SIG-M5 treated with dmso at 0.1 percent for 504 hours (cell line): ENCODE data around the gene CDKN2AIP.
A peak's percentile ranks its signal among the peaks of the same experiment; 100 is the strongest.

Source experiments
- DNase-seq: peaks from one replicate; lab custom pipeline; 2025; ENCODE audit not compliant: unreplicated experiment; lab: John Stamatoyannopoulos, UW

The CDKN2AIP gene

DNA sequence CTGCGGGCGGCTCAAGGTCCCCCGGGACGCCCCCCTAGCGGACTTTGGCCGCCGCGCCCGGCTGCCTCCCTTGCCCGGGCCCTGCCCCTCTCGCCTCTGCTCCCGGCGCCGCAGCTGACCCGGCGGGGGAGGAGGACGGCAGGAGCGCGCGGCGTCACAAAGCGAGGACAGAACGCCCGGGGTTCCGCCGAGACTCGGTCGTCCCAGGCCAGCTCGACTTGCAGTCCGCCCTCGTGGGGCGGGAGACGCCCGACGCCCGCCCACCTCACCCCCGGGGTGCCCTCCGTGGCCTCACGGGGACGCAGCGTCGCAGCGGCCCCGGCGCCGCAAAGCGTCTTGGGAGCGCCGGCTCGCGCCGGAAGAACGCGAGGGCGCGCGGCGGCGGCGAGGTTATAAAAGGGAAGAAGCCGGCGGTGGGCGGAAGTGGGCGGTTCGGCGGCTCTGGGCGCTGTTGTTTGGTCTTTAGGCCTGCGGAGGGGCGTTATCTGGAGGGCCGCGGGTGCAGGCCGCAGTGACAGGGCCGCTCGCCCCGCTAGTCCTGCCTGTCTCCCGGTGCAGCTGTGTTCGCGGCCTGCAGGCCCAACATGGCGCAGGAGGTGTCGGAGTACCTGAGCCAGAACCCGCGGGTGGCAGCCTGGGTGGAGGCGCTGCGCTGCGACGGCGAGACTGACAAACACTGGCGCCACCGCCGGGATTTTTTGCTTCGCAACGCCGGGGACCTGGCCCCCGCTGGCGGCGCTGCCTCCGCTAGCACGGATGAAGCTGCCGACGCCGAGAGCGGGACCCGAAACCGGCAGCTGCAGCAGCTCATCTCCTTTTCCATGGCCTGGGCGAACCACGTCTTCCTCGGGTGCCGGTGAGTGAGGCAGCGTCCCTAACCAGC is at the start of gene CDKN2AIP:
TSS of gene CDKN2AIP (plus strand) at position 423 of the 883 bp plus-strand sequence. CDS start at position 585, 162 bp downstream.
- peak; percentile 87 for DNase-seq

DNA sequence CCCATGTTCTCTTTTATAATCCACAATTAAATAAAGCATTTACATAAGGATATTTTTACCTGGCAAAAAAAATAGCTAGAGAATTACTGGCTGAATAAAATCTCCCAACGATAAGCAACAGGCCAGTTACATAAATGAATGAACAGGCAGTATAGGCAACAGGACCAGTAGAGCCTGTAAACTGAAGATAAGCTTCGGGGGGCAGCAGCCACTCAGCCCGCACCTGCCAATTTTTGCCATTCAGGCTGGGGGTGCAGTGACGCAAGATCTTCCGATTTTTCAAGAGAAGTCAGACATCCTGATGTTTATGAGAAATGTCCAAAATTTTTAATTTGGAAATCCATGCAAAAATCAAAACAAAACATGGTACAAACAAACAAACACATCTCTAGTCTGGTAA is 49.0 kb upstream of the CDKN2AIP start:
- DNase-seq, result no peak

- no peak for DNase-seq
These were observed 48.2 kb upstream of the CDKN2AIP start for GRCh38 chr4:183396227-183396637.

DNA sequence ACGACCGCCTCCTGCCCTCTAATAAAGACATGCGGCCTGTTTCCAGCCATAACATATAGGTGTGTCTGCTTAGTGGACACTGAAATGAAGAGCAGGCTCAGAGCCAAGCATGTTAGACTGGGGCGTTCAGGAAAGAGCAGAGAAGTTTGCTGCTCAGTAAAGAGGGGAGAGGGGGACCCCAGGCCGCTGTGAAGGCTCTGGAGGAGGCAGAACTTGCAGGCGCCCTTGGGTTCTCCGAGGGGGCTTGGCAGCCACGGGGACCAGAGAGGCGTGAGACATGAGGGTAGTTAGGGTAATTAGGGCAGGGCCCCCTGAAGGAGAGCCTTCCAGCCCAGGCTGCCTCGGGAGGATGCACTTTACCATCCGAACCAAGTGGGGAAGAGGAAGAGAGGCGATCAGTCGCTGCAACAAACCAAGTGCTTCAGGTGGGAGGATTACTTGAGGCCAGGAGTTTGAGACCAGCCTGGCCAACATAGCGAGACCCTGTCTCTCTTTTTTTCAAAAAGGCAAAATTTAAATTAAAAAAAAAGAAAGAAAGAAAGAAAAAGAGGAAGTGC is 46.6 kb upstream of the CDKN2AIP start:
- DNase-seq, result no peak

DNA sequence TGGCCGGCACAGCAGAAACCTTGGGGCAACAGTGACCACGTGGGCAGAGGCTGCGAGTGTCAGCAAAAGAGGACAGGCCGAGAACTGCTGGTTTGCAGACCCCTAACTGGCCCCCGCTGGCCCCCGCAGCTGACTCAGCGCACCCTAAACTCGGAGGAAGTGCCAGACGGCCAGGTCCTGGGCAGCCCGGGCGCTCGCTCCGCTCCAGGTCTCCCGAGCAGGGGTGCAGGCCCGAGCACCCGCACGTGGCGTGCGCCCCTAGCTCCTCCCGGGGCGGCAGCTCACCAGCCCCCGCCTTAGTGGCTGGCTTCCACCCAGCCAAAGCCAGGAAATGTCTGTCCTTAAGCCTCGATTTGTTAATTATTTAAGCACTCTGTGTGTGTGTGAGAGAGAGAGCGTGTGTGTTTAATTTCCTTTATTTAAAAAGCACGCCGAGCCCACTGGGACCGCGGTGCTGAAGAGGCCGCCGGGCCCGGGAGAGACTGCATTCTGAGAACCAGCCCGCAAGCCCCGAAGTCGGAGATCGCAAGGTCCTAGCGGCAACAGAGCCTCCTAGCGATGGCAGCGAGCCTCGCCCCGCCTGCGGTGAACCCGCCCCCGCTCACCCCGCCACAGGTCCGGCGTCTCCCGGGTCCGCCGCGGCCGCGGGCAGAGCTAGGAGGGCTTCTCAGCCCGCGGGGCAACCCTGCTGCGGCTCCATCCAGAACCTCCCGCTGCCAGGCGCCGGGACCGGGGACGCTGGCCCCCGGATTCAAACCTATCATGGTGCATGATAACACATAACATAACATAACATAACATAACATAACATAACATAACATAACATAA is 45.9 kb upstream of the CDKN2AIP start:
- peak; percentile 23 for DNase-seq

- DNase-seq, result no peak
These were observed 45.3 kb upstream of the CDKN2AIP start for GRCh38 chr4:183399126-183399522.

GRCh38 chr4:183399616-183400015 is 44.8 kb upstream of the CDKN2AIP start:
- DNase-seq, result no peak

DNA sequence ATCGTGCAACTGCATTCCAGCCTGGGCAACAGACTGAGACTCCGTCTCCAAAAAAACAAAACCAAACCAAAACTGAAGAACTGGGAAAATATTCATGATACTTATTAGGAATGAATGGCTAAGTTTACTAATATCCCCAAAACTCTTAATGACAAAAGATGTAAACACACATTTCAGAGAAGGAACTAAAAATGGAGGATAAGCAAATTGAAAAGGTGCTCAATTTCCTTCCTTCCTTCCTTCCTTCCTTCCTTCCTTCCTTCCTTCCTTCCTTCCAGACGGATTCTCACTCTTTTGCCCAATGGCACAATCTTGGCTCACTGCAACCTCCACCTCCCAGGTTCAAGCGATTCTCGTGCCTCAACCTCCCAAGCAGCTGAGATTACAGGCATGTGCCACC is 44.4 kb upstream of the CDKN2AIP start:
- no peak for DNase-seq

GRCh38 chr4:183401473-183401872 is 43.0 kb upstream of the CDKN2AIP start:
- no peak for DNase-seq

DNA sequence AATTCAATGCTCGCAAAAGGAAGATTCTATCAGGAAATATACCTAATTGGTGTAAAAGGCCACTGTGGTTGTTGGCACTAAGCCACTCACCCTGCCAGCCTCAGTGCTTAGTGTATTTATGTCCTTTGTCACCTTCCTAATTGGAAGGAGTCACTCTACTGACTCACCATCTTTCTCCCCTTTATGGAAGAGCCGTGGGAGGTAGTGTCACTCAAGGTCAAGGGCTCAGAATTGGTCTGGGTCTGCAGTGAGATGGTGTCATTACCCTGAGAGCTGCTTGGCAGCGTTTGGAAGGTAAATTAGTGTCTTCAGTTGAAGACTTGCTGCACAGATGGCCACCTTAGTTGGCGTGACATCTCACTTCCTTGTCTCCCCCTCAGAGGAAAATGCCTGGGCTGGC is 41.7 kb upstream of the CDKN2AIP start:
- DNase-seq, result no peak

GRCh38 chr4:183403486-183403885 is 41.0 kb upstream of the CDKN2AIP start:
- DNase-seq, result no peak

DNA sequence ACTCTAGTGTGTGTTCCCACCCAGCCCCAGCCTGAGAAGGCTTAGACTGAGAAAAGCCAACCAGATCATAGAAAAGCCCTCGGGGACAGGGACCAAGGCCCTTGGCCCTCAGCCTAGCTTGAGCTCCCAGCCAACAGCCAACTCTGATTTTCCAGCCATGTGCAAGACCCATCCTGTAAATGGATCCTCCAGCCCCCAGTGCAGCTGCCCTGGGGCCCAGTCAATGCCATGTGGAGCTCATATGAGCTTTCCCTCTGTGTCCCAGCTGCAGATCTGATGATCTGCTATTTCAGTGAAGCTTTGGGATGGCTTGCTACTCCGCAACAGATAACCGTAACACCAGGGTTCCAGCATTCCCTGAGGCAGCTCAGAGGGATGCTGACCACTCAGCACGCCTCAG is 40.5 kb upstream of the CDKN2AIP start:
- no peak for DNase-seq

GRCh38 chr4:183405303-183405702 is 39.1 kb upstream of the CDKN2AIP start:
- DNase-seq, result no peak

DNA sequence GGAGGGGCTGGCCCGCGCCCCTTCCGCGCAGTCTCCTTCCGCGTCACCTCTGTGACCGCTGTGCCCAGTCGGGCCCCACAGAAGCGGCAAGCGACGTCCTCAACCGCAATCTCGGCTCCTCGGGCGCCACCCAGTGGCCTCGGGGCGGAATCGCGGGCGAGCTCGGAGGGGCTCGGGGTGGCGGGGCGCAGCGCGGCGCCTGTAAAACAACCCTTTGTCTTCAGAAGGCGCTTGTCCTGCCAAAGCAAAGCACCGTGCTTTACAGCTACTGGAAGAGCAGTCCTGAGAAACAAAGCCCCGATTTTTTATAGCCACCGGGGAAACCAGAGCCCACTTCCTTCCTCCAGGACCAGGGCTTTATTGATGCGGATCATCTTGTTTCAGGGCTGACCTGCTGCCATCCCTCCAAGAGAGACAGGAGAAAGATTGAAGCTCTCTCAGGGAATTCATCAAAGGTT is 37.3 kb upstream of the CDKN2AIP start:
- peak; percentile 45 for DNase-seq

DNA sequence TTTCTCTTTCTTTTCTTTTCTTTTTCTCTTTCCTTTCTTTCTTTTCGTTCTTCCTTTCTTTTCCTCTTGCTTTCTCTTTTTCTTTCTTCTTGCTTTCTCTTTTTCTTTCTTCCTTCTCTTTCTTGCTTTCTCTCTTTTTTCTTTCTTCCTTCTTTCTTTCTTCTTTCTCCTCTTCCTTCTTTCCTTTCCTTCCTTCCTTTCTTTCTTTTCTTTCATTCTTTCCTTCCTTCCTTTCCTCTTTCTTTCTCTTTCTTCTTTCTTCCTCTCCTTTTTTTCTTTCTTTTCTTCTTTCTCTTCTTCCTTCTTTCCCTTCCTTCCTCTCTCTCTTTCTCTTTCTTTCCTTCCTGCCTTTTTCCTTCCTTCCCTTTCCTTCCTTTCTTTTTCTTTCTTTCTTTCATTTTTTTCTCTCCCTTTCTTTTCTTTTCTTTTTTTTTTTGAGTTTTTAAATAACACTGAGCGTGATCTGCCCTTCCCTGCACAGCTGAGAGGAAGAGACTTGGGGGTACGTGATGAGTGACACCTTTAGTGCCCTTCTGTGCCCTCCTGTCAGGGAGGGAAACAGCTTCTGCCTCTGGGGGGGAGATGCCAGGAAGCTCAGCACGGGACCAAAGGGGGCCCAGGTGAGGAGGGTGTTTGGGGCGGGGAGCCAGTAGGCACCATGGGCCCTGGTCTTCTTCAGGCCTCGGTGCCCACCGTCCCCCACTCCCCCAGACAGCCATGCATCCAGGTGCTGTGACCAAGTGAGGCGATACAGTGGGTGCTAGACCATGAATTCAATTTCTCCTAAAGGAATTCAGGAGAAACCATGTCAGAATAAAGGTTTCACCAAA is 36.6 kb upstream of the CDKN2AIP start:
- DNase-seq, result no peak

GRCh38 chr4:183408796-183409195 is 35.6 kb upstream of the CDKN2AIP start:
- no peak for DNase-seq

- no peak for DNase-seq
These were observed 35.0 kb upstream of the CDKN2AIP start for GRCh38 chr4:183409483-183409882.

DNA sequence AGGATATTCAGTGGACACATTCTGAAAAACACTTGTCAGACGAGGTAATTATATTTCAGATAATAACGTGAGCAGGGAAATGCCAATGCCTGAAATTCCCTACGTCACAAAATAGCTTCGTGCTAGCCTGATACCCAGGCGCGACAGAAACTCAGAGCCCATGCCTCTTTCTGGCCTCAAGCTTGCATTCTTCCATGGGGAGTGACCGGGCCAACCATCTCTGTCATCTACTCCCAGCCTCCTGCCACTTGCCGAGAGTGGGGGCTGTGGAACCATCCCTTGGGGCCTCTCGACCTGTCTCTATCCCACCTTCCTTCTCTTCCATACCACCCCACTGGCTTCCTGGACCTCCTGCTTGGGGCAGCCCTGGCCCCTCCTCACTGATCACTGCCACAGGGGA is 34.5 kb upstream of the CDKN2AIP start:
- no peak for DNase-seq

- no peak for DNase-seq
These were observed 33.1 kb upstream of the CDKN2AIP start for GRCh38 chr4:183411291-183411861.

GRCh38 chr4:183412821-183413220 is 31.6 kb upstream of the CDKN2AIP start:
- no peak for DNase-seq
